Measurements from ENCODE around the gene SEPSECS. TPM values are rescaled to one million over a fixed set of nuclear protein-coding genes. Genes with fewer than 3 reads are reported as not detected.

Gene SEPSECS
- total and polyA plus RNA-seq, 2 of the 8 experiments (the other 6 are each of a cell fraction or from before 2014, with no cell fraction given), result 1.9 to 4.1 TPM

DNA sequence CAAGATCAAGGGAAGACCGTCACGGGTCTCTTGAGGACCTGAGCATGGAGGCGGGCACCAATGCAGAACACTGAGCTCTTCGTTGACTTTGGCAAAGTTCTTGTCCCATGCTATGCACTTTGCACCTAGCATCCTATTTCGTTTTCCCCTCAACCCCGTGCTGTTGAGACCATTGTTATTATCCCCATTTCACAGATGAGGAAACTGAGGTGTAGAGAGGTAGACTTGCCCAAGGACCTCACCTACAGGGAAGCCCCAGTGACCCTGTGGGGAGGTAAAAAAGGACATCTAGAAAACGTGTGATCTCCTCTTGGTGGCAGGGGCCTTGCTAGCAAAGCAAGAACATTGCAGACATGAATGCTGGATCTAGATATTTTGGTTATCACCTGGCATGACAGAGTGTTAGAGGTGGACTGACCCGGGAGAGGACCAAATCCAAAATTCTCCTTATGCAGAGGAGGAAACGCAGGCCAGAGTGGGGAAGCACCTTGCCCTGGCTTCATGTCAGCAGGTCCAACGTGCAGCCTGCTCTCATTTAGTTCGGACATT lies 48.5 kb downstream of the SEPSECS start (continued):
- TF ChIP-seq, protein P1, sequence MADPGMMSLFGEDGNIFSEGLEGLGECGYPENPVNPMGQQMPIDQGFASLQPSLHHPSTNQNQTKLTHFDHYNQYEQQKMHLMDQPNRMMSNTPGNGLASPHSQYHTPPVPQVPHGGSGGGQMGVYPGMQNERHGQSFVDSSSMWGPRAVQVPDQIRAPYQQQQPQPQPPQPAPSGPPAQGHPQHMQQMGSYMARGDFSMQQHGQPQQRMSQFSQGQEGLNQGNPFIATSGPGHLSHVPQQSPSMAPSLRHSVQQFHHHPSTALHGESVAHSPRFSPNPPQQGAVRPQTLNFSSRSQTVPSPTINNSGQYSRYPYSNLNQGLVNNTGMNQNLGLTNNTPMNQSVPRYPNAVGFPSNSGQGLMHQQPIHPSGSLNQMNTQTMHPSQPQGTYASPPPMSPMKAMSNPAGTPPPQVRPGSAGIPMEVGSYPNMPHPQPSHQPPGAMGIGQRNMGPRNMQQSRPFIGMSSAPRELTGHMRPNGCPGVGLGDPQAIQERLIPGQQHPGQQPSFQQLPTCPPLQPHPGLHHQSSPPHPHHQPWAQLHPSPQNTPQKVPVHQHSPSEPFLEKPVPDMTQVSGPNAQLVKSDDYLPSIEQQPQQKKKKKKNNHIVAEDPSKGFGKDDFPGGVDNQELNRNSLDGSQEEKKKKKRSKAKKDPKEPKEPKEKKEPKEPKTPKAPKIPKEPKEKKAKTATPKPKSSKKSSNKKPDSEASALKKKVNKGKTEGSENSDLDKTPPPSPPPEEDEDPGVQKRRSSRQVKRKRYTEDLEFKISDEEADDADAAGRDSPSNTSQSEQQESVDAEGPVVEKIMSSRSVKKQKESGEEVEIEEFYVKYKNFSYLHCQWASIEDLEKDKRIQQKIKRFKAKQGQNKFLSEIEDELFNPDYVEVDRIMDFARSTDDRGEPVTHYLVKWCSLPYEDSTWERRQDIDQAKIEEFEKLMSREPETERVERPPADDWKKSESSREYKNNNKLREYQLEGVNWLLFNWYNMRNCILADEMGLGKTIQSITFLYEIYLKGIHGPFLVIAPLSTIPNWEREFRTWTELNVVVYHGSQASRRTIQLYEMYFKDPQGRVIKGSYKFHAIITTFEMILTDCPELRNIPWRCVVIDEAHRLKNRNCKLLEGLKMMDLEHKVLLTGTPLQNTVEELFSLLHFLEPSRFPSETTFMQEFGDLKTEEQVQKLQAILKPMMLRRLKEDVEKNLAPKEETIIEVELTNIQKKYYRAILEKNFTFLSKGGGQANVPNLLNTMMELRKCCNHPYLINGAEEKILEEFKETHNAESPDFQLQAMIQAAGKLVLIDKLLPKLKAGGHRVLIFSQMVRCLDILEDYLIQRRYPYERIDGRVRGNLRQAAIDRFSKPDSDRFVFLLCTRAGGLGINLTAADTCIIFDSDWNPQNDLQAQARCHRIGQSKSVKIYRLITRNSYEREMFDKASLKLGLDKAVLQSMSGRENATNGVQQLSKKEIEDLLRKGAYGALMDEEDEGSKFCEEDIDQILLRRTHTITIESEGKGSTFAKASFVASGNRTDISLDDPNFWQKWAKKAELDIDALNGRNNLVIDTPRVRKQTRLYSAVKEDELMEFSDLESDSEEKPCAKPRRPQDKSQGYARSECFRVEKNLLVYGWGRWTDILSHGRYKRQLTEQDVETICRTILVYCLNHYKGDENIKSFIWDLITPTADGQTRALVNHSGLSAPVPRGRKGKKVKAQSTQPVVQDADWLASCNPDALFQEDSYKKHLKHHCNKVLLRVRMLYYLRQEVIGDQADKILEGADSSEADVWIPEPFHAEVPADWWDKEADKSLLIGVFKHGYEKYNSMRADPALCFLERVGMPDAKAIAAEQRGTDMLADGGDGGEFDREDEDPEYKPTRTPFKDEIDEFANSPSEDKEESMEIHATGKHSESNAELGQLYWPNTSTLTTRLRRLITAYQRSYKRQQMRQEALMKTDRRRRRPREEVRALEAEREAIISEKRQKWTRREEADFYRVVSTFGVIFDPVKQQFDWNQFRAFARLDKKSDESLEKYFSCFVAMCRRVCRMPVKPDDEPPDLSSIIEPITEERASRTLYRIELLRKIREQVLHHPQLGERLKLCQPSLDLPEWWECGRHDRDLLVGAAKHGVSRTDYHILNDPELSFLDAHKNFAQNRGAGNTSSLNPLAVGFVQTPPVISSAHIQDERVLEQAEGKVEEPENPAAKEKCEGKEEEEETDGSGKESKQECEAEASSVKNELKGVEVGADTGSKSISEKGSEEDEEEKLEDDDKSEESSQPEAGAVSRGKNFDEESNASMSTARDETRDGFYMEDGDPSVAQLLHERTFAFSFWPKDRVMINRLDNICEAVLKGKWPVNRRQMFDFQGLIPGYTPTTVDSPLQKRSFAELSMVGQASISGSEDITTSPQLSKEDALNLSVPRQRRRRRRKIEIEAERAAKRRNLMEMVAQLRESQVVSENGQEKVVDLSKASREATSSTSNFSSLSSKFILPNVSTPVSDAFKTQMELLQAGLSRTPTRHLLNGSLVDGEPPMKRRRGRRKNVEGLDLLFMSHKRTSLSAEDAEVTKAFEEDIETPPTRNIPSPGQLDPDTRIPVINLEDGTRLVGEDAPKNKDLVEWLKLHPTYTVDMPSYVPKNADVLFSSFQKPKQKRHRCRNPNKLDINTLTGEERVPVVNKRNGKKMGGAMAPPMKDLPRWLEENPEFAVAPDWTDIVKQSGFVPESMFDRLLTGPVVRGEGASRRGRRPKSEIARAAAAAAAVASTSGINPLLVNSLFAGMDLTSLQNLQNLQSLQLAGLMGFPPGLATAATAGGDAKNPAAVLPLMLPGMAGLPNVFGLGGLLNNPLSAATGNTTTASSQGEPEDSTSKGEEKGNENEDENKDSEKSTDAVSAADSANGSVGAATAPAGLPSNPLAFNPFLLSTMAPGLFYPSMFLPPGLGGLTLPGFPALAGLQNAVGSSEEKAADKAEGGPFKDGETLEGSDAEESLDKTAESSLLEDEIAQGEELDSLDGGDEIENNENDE (IDR thresholded peaks at IDR 0.05; ENCODE audit: insufficient replicate concordance, low read length), result no peak
- TF ChIP-seq RFX5 (IDR thresholded peaks at IDR 0.05; ENCODE audit: borderline replicate concordance, low read depth, low read length) (no peak), EZH2 (IDR thresholded peaks at IDR 0.05; ENCODE audit: low read depth, low read length, severe bottlenecking) (no peak), RAD21 (IDR thresholded peaks at IDR 0.05 in 1 of 2, conservative IDR thresholded peaks at IDR 0.05 in 1 of 2; ENCODE audit: low read depth in 2 of 2, low read length in 2 of 2) (no peak), PHF8 (conservative IDR thresholded peaks at IDR 0.05; ENCODE audit: low read depth, low read length) (no peak)

Measured in H1 (cell line).